ENCODE measurements around the gene RCOR2. TPM values are rescaled to one million over a fixed set of nuclear protein-coding genes. Genes with fewer than 3 reads are reported as not detected.
"Not testable (repeated sequence)": the region's sequence is repeated elsewhere in the genome, so short reads cannot be mapped to it uniquely, and the experiment has no call there.

RCOR2 gene
- total RNA-seq, result not detected
- 0 to 0.12 reads per million in 2 donors for total RNA-seq

- DNase-seq (peak; percentile 36 to 52 (median 38)), ATAC-seq (peak; percentile 75)
- H3K27ac Mint-ChIP-seq, result no peak within 1 kb of the TSS
- H3K4me3 Mint-ChIP-seq, result peak within 1 kb of the TSS; percentile 92
- H3K9me3 ChIP-seq (ENCODE audit: control insufficient read depth, low read length, poor library complexity, severe bottlenecking), result no peaks in the 10 kb centered on the region
- peaks cover 20% of the 10 kb centered on the region for H3K4me1 Mint-ChIP-seq
- H3K36me3 Mint-ChIP-seq (ENCODE audit: low read depth), result no peaks in the 10 kb centered on the region
- H3K27me3 Mint-ChIP-seq, result no peaks in the 10 kb centered on the region
Observed at GRCh38 chr11:63916837-63917691, at the start of gene RCOR2. TSS of gene RCOR2 (minus strand) at chr11:63917164. CDS start at chr11:63916456, 708 bp downstream.

- Mint-ChIP-seq H3K4me1 (peaks cover 4% of the 10 kb centered on the region), H3K36me3 (ENCODE audit: low read depth) (no peaks in the 10 kb centered on the region), H3K4me3 (no peak overlapping the region), H3K27me3 (peaks cover 8% of the 10 kb centered on the region), H3K27ac (no peak overlapping the region)
- DNase-seq (no peak), ATAC-seq (no peak)
- no peaks in the 10 kb centered on the region for H3K9me3 ChIP-seq (ENCODE audit: control insufficient read depth, low read length, poor library complexity, severe bottlenecking)
Observed at GRCh38 chr11:63966444-63966843, 49.5 kb upstream of the RCOR2 start.

DNA sequence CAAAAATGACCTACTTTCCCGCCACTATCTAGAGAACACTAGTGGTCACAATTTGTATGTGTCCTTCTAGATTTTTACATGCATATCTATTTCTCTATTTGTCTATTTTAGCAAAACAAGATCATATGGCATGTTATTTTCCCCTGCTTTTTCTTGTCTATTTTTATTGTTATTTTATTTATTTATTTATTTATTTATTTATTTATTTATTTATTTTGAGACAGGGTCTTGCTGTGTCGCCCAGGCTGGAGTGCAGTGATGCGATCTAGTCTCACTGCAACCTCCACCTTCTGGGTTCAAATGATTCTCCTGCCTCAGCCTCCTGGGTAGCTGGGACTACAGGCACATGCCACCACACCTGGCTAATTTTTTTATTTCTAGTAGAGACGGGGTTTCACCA lies 46.9 kb upstream of the RCOR2 start:
- H3K4me3 Mint-ChIP-seq; H3K9me3 ChIP-seq (ENCODE audit: control insufficient read depth, low read length, poor library complexity, severe bottlenecking); H3K27me3 Mint-ChIP-seq; H3K4me1 Mint-ChIP-seq; ATAC-seq; H3K36me3 Mint-ChIP-seq (ENCODE audit: low read depth); DNase-seq; H3K27ac Mint-ChIP-seq: not testable (repeated sequence)

GRCh38 chr11:63961608-63962412 lies 44.8 kb upstream of the RCOR2 start:
- DNase-seq (no peak), ATAC-seq (peak; percentile 65)
- H3K9me3 ChIP-seq (ENCODE audit: control insufficient read depth, low read length, poor library complexity, severe bottlenecking), result no peaks in the 10 kb centered on the region
- Mint-ChIP-seq H3K4me1 (peaks cover 10% of the 10 kb centered on the region), H3K27ac (peak overlapping the region; percentile 60), H3K36me3 (ENCODE audit: low read depth) (no peaks in the 10 kb centered on the region), H3K27me3 (no peaks in the 10 kb centered on the region), H3K4me3 (peak overlapping the region; percentile 80)

- no peaks in the 10 kb centered on the region for H3K9me3 ChIP-seq (ENCODE audit: control insufficient read depth, low read length, poor library complexity, severe bottlenecking)
- Mint-ChIP-seq H3K36me3 (ENCODE audit: low read depth) (peaks cover 5% of the 10 kb centered on the region), H3K27ac (no peak overlapping the region), H3K27me3 (no peaks in the 10 kb centered on the region), H3K4me1 (peaks cover 12% of the 10 kb centered on the region), H3K4me3 (no peak overlapping the region)
- no peak for DNase-seq
- no peak for ATAC-seq
Observed at GRCh38 chr11:63958008-63958407, 41.0 kb upstream of the RCOR2 start.

DNA sequence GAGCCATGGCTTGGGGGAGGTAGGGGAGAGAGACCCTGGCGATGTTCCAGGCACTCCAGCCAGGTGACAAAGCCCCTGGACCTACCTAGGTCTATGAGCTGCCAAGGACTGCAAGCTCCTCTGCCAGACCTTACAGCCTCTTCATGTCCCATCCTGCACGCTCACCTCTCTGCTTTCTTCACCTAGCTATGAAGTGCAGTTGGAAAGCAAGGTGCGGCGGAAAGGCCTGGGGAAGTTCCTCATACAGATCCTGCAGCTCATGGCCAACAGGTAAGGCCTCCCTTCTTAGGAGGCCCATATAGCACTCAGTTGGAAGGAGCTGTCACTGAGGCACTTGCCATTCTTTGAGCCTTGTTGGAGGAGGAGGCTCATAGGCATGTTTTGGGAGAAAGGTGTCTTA lies 35.6 kb upstream of the RCOR2 start:
- ATAC-seq (no peak), DNase-seq (no peak)
- peaks cover 5% of the 10 kb centered on the region for H3K36me3 Mint-ChIP-seq (ENCODE audit: low read depth)
- peak overlapping the region; percentile 80 for H3K4me3 Mint-ChIP-seq
- no peaks in the 10 kb centered on the region for H3K9me3 ChIP-seq (ENCODE audit: control insufficient read depth, low read length, poor library complexity, severe bottlenecking)
- no peaks in the 10 kb centered on the region for H3K27me3 Mint-ChIP-seq
- peaks cover 14% of the 10 kb centered on the region for H3K4me1 Mint-ChIP-seq
- H3K27ac Mint-ChIP-seq, result peak overlapping the region; percentile 21

GRCh38 chr11:63951779-63952536 lies 35.0 kb upstream of the RCOR2 start:
- H3K27me3 Mint-ChIP-seq, result no peaks in the 10 kb centered on the region
- peak; percentile 54 for ATAC-seq
- H3K9me3 ChIP-seq (ENCODE audit: control insufficient read depth, low read length, poor library complexity, severe bottlenecking), result no peaks in the 10 kb centered on the region
- DNase-seq, result no peak
- peak overlapping the region; percentile 81 for H3K27ac Mint-ChIP-seq
- H3K4me1 Mint-ChIP-seq, result peaks cover 14% of the 10 kb centered on the region
- peak overlapping the region; percentile 80 for H3K4me3 Mint-ChIP-seq
- peaks cover 5% of the 10 kb centered on the region for H3K36me3 Mint-ChIP-seq (ENCODE audit: low read depth)

GRCh38 chr11:63945477-63946163 lies 28.7 kb upstream of the RCOR2 start:
- peaks cover 10% of the 10 kb centered on the region for H3K4me1 Mint-ChIP-seq
- ATAC-seq (peak; percentile 81), DNase-seq (peak in 2 of 3 donors; percentile 22 to 28)
- H3K27me3 Mint-ChIP-seq, result no peaks in the 10 kb centered on the region
- no peaks in the 10 kb centered on the region for H3K36me3 Mint-ChIP-seq (ENCODE audit: low read depth)
- H3K27ac Mint-ChIP-seq, result no peak overlapping the region
- no peak overlapping the region for H3K4me3 Mint-ChIP-seq
- H3K9me3 ChIP-seq (ENCODE audit: control insufficient read depth, low read length, poor library complexity, severe bottlenecking), result no peaks in the 10 kb centered on the region

GRCh38 chr11:63944987-63945386 lies 28.0 kb upstream of the RCOR2 start:
- no peaks in the 10 kb centered on the region for H3K36me3 Mint-ChIP-seq (ENCODE audit: low read depth)
- no peaks in the 10 kb centered on the region for H3K9me3 ChIP-seq (ENCODE audit: control insufficient read depth, low read length, poor library complexity, severe bottlenecking)
- no peak overlapping the region for H3K27ac Mint-ChIP-seq
- ATAC-seq, result no peak
- DNase-seq, result no peak
- H3K27me3 Mint-ChIP-seq, result no peaks in the 10 kb centered on the region
- peaks cover 15% of the 10 kb centered on the region for H3K4me1 Mint-ChIP-seq
- no peak overlapping the region for H3K4me3 Mint-ChIP-seq

DNA sequence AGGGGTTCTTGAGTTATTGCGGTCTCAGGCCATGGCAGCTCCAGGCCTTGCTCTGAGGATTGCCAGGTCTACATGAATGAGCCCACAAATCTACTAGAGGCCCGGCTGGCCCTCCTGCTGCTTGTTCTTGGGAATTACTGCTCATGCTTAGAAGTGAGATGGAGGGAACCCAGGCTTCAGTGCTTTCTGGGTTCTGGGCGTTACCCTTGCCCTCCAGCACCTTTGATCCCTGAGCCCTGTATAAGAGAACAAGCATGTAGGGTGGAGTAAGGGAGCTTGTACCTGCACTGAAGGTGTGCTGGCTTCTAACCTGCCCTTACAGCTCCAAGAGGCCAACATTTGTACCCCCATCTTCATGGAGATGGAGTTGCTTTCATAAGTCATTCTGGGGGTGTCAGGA lies 25.8 kb upstream of the RCOR2 start:
- Mint-ChIP-seq H3K27me3 (no peaks in the 10 kb centered on the region), H3K4me3 (no peak overlapping the region), H3K36me3 (ENCODE audit: low read depth) (no peaks in the 10 kb centered on the region), H3K27ac (no peak overlapping the region), H3K4me1 (peaks cover 27% of the 10 kb centered on the region)
- no peak for ATAC-seq
- no peaks in the 10 kb centered on the region for H3K9me3 ChIP-seq (ENCODE audit: control insufficient read depth, low read length, poor library complexity, severe bottlenecking)
- DNase-seq, result no peak

DNA sequence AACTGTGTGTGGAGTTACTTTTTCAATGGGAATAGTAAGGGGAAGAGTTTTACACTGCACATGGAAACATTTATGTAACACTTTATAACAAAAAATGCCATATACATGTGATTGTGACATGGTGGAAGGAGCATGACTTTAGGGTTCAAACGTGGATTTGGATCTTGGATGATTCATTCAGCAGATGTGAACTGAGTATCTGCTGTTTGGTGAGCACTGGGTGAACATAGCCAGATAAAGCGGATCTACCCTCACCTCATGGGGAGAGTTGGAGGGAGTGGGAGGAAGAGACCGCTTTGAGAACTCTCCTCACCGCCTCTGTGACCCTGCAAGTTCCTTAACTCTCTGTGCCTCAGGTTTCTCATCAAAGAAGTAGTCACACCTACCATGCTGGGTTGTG lies 24.9 kb upstream of the RCOR2 start:
- peaks cover 29% of the 10 kb centered on the region for H3K4me1 Mint-ChIP-seq
- H3K27ac Mint-ChIP-seq, result peak overlapping the region; percentile 37
- ATAC-seq (no peak), DNase-seq (no peak)
- no peaks in the 10 kb centered on the region for H3K9me3 ChIP-seq (ENCODE audit: control insufficient read depth, low read length, poor library complexity, severe bottlenecking)
- H3K27me3 Mint-ChIP-seq, result no peaks in the 10 kb centered on the region
- H3K36me3 Mint-ChIP-seq (ENCODE audit: low read depth), result no peaks in the 10 kb centered on the region
- H3K4me3 Mint-ChIP-seq, result no peak overlapping the region

DNA sequence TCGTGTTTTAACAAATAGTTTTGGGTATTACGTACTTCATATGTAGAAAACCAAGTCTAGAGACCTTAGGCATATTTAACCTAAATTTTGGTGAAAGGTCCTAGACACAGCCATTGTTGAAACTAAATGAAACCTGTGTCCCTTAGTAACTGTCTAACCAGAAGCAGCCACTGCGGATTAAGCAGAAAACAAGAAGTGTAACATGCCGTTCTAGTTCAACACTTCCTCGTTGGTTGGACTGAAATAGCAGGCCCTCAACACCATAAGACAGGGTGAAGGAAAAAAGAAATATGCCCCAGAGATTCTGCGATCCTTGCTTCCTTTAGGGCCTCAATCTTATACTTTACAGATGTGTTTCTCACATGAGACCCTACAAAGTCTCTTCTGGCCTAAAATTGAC lies 23.8 kb upstream of the RCOR2 start:
- H3K9me3 ChIP-seq (ENCODE audit: control insufficient read depth, low read length, poor library complexity, severe bottlenecking), result no peaks in the 10 kb centered on the region
- peaks cover 27% of the 10 kb centered on the region for H3K4me1 Mint-ChIP-seq
- peak overlapping the region; percentile 91 for H3K27ac Mint-ChIP-seq
- DNase-seq (no peak), ATAC-seq (no peak)
- peak overlapping the region; percentile 28 for H3K4me3 Mint-ChIP-seq
- no peaks in the 10 kb centered on the region for H3K27me3 Mint-ChIP-seq
- no peaks in the 10 kb centered on the region for H3K36me3 Mint-ChIP-seq (ENCODE audit: low read depth)
